Activated naive CD8-positive, alpha-beta T cell treated with anti-CD3 and anti-CD28 coated beads, Interleukin-2, amount 50 U/mL, for 24 hours (primary cell): ENCODE measurements around the gene TP73.
A peak's percentile ranks its signal among the peaks of the same experiment; 100 is the strongest.

ENCODE experiments used
- ATAC-seq: fragments of 150-1000 bp; cut with Tn5 transposase; one replicate; pipeline ENCODE4 v1.10.0; 2021
- DNase-seq: peaks from one replicate; pipeline ENCODE4 v3.0.0; 2021
- H3K27ac Mint-ChIP-seq: one replicate; pipeline ENCODE4 v1.8.0; 2021; ENCODE audit warnings: mild to moderate bottlenecking, mixed read lengths
- H3K27me3 Mint-ChIP-seq: one replicate; pipeline ENCODE4 v1.8.0; 2021; ENCODE audit warnings: mixed read lengths
- H3K36me3 Mint-ChIP-seq: one replicate; pipeline ENCODE4 v1.8.0; 2021; ENCODE audit warnings: low read depth, mixed read lengths
- H3K4me1 Mint-ChIP-seq: one replicate; pipeline ENCODE4 v1.8.0; 2021; ENCODE audit warnings: mixed read lengths
- H3K4me3 Mint-ChIP-seq: one replicate; pipeline ENCODE4 v1.8.0; 2021; ENCODE audit warnings: mild to moderate bottlenecking, moderate library complexity, mixed read lengths
- H3K9me3 Mint-ChIP-seq: one replicate; pipeline ENCODE4 v1.8.0; 2021; ENCODE audit warnings: mixed read lengths

TP73 gene

DNA sequence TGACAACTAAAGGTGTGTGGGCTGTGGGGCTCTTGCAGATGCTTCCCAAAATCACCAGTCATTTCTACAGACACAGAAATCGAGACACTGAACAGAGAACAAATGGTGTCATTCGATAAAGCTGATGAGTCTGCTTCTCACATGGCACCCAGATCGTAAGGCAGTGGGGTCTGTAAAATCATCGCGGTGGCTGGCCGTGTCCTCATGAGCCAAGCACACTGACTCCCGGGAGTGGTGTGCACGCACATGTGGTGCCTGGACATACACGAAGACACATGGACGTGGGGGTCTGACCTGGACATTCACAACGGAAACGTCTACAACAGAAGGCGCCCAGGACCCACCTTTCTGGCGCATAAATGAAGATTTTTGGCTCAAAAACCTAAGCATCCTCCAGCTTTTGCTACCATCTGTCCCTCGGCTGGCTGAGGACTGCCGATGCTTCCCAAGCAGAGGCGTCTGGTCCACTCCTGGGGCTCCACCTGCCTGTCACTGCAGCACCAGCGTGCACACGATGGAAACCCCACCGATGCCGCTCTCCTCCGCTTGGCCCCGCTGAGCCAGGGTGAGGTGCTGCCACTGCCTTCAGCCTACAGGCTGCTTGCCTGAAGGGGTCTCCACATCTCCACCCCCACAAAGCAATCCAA is 127.1 kb downstream of the TP73 start:
- H3K36me3 Mint-ChIP-seq, result peaks cover 30% of the 10 kb centered on the region
- no peaks in the 10 kb centered on the region for H3K9me3 Mint-ChIP-seq

DNA sequence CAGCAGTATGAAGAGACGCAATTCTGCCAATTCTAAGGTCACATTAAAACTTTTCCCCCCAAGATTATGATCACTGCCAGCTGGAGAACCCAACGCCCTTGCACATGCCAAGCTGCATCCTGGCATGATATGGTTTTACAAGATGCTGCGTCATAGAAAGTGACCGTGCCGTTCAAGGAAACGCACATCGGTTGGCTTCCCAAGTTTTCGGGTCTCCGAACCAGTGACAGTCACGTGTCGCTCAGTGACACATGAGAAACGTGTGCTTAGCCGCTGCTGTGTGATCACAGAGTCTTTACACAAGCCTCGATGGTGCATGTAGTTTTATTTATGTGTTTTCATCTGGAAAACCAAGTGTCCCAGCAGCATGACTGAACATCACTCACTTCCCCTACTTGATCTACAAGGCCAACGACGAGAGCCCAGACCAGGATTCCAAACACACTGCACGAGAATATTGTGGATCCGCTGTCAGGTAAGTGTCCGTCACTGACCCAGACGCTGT is 127.6 kb downstream of the TP73 start:
- Mint-ChIP-seq H3K27ac (no peak overlapping the region), H3K4me3 (no peak overlapping the region), H3K4me1 (peaks cover 5% of the 10 kb centered on the region), H3K9me3 (no peaks in the 10 kb centered on the region), H3K27me3 (no peaks in the 10 kb centered on the region), H3K36me3 (peaks cover 32% of the 10 kb centered on the region)
- DNase-seq (no peak), ATAC-seq (no peak)

More for the DNA sequence above, 127.1 kb downstream of the TP73 start:
- Mint-ChIP-seq H3K27ac (no peak overlapping the region), H3K27me3 (no peaks in the 10 kb centered on the region), H3K4me3 (no peak overlapping the region), H3K4me1 (peaks cover 5% of the 10 kb centered on the region)
- ATAC-seq (no peak), DNase-seq (no peak)

DNA sequence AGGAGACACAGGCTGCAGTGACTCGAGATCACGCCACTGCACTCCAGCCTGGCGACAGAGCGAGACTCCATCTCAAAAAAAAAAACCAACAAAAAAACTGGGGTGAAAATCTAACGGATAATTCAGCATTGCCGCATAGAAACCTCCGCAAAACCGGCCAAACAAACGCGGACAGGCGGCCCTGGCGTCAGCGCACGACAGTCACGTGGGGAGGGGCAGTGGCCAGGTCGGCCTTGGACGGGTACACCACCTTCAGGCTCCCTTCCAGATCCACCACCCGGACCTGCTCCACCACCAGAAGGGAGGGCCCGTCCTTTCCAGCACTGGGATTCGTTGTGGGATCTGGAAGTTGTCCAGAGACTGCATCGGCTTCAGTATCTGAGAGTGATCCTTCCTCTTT is 128.6 kb downstream of the TP73 start:
- H3K27me3 Mint-ChIP-seq, result no peaks in the 10 kb centered on the region
- H3K4me1 Mint-ChIP-seq, result peaks cover under 1% of the 10 kb centered on the region
- peaks cover 38% of the 10 kb centered on the region for H3K36me3 Mint-ChIP-seq
- DNase-seq, result no peak
- H3K9me3 Mint-ChIP-seq, result no peaks in the 10 kb centered on the region
- ATAC-seq, result no peak
- H3K27ac Mint-ChIP-seq, result no peak overlapping the region
- H3K4me3 Mint-ChIP-seq, result no peak overlapping the region

DNA sequence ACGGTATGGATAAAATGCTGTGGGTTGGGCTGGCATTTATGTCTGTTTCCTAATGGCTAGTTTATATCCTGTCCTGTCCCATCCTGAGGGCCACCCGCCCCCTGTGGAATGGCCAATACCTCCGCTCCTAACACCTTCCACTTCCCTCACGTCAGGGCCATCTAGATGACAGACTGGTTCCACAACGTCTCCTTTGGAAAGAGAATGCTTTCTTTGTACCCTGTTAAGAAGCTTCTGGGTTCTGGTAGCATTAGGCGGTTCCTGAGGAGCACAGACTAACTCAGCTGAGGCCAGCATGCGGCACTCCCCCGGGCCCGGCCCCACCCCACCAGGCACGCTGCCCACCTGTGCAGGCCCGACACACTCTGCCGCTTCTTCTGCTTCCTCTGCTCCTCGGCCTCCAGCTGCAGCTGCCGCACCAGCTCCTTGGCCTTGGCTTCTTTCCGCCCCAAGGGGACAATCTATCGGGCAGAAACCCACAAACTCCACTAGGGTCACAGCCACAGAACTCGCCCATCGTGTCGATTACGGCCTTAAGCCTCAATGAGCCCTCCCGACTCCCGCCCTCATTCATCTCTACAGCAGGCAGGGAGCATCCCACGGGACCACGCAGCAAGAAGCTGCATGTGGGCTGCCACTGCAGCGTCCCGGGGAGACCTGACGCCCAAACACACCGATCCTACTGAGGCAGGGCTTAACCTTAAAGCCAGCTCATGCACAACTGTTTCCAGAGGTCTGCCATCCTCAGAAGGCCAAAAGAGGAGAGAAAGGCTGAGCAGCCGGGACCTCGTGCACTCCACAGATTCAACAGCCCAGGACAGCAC is 131.5 kb downstream of the TP73 start:
- no peak for DNase-seq
- Mint-ChIP-seq H3K4me1 (peaks cover 16% of the 10 kb centered on the region), H3K4me3 (no peak overlapping the region), H3K36me3 (peaks cover 47% of the 10 kb centered on the region), H3K27ac (no peak overlapping the region), H3K9me3 (no peaks in the 10 kb centered on the region), H3K27me3 (no peaks in the 10 kb centered on the region)
- no peak for ATAC-seq

DNA sequence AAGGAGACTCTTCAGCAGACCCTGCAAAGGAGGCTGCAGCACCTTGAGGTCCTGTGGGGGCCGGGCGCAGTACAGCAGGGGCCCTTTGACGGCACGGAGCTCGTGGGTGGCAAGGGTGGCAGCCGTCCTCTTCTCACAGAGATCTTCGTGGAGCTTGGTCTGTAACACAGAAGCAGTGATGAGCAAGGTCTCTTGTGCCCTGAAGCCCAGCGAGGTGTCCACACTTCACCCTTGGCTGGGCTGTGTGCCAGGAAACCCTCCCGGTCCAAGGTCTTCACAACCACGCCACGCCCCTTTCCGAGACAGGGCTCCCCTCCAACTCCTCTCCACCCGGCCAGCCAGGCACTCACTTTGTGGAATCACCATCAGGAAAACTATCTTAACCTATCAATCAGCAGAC is 132.7 kb downstream of the TP73 start:
- Mint-ChIP-seq H3K4me1 (peaks cover 19% of the 10 kb centered on the region), H3K9me3 (no peaks in the 10 kb centered on the region), H3K36me3 (peaks cover 44% of the 10 kb centered on the region), H3K27ac (no peak overlapping the region), H3K4me3 (no peak overlapping the region), H3K27me3 (no peaks in the 10 kb centered on the region)
- ATAC-seq (no peak), DNase-seq (no peak)

DNA sequence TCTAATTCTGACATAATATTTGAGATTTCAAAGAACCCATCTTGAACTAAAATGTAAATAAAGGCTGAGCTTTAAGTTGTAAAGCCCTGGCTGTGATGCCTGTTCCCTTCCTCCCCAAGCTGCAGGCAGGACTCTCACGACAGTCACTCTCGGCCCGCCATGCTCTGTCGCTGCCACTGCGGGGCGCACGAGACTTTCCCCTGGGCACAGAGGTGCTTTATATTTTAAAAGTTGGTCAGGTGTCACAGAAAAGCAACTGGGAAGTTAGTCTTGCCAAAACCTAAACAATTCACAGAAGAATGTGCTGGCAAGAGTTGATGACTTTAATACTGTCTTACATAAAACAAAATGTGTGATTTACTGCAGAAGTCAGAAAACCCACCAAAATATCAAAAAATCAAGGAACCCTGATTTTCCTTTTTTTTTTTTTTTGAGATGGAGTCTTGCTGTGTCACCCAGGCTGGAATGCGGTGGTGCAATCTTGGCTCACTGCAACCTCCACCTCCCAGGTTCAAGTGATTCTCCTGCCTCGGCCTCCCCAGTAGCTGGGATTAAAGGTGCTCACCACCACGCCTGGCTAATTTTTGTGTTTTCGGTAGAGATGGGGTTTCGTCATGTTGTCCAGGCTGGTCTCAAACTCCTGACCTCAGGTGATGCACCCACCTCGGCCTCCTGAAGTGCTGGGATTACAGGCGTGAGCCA is 133.3 kb downstream of the TP73 start:
- H3K27me3 Mint-ChIP-seq, result no peaks in the 10 kb centered on the region
- no peaks in the 10 kb centered on the region for H3K9me3 Mint-ChIP-seq
- no peak overlapping the region for H3K27ac Mint-ChIP-seq
- H3K4me1 Mint-ChIP-seq, result peaks cover 19% of the 10 kb centered on the region
- DNase-seq (peak; percentile 29), ATAC-seq (no peak)
- H3K36me3 Mint-ChIP-seq, result peaks cover 39% of the 10 kb centered on the region
- no peak overlapping the region for H3K4me3 Mint-ChIP-seq
